Peyer's patch (tissue), 4 donors: ENCODE results near the gene PSD2. TPM values are rescaled to one million over a fixed set of nuclear protein-coding genes. Genes with fewer than 3 reads are reported as not detected.

Experiments
- DNase-seq, 3 donors: peaks; one replicate each; pipeline ENCODE4 v3.0.0-alpha.2; 2017 to 2019
- H3K27ac ChIP-seq, 4 donors: fragments of 200-600 bp; sonication (generic); one replicate each; pipeline ENCODE4 v1.5.1; 2016 to 2019
- H3K27me3 ChIP-seq, 2 donors: fragments of 200-600 bp; sonication (generic); one replicate each; pipeline ENCODE4 v1.5.1; 2019
- H3K36me3 ChIP-seq, 3 donors: fragments of 200-600 bp; sonication (generic); one replicate each; pipeline ENCODE4 v1.5.1; 2016 to 2019
- H3K4me1 ChIP-seq, 4 donors: fragments of 200-600 bp; sonication (generic); one replicate each; pipeline ENCODE4 v1.5.1; 2016 to 2019
- H3K4me3 ChIP-seq, 4 donors: fragments of 200-600 bp; sonication (generic); 1 replicate in 3 of 4; 2 replicates in 1 of 4; pipeline ENCODE4 v1.5.1; 2016 to 2019; ENCODE audit warnings: mild to moderate bottlenecking in 1 of 4
- H3K9me3 ChIP-seq, 4 donors: fragments of 200-600 bp; sonication (generic); one replicate each; pipeline ENCODE4 v1.5.1; 2016 to 2019; ENCODE audit warnings: mild to moderate bottlenecking in 1 of 4
- POLR2A ChIP-seq, 2 donors: fragments of 450-650 bp; IDR thresholded peaks; one replicate each; pipeline ENCODE4 v1.5.1; 2017; ENCODE audit warnings: antibody characterized with exemption in 2 of 2, mild to moderate bottlenecking in 2 of 2, moderate library complexity in 2 of 2
- total RNA-seq, 4 donors: library from RNA; depleted of rRNA; stranded (reverse); fragments of >200 nt; gene quantifications; one replicate each; pipeline ENCODE4 v1.1.0, GENCODE V29; 2016
- TF ChIP-seq, protein P1 (sequence below), 6 experiments: fragments of 450-650 bp in 4 of 6; fragments of 200-600 bp in 2 of 6; sonication (generic) in 1 of 6; IDR thresholded peaks; one replicate each; pipeline ENCODE4 v1.5.1; 2017 to 2019; ENCODE audit warnings: antibody characterized with exemption in 6 of 6, mild to moderate bottlenecking in 3 of 6, moderate library complexity in 1 of 6

Gene PSD2
- total RNA-seq, 4 donors from 2014 or later, result not detected

GRCh38 chr5:139749242-139749641, 46.4 kb upstream of the PSD2 start:
- Histone ChIP-seq H3K4me1 (peaks cover 8 to 32% (median 20%) of the 10 kb centered on the region in 4 donors), H3K27me3 (peaks cover 0 to 18% of the 10 kb centered on the region in 2 donors), H3K27ac (no peak overlapping the region), H3K9me3 (no peaks in the 10 kb centered on the region), H3K4me3 (no peak overlapping the region), H3K36me3 (no peaks in the 10 kb centered on the region)
- no peak for DNase-seq
- TF ChIP-seq, protein P1, sequence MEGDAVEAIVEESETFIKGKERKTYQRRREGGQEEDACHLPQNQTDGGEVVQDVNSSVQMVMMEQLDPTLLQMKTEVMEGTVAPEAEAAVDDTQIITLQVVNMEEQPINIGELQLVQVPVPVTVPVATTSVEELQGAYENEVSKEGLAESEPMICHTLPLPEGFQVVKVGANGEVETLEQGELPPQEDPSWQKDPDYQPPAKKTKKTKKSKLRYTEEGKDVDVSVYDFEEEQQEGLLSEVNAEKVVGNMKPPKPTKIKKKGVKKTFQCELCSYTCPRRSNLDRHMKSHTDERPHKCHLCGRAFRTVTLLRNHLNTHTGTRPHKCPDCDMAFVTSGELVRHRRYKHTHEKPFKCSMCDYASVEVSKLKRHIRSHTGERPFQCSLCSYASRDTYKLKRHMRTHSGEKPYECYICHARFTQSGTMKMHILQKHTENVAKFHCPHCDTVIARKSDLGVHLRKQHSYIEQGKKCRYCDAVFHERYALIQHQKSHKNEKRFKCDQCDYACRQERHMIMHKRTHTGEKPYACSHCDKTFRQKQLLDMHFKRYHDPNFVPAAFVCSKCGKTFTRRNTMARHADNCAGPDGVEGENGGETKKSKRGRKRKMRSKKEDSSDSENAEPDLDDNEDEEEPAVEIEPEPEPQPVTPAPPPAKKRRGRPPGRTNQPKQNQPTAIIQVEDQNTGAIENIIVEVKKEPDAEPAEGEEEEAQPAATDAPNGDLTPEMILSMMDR (IDR thresholded peaks at IDR 0.05), result no peak
- TF ChIP-seq POLR2A (IDR thresholded peaks at IDR 0.05), result no peak

- Histone ChIP-seq H3K36me3 (no peaks in the 10 kb centered on the region), H3K27ac (no peak overlapping the region), H3K9me3 (no peaks in the 10 kb centered on the region), H3K4me3 (no peak overlapping the region), H3K27me3 (peaks cover 0 to 35% of the 10 kb centered on the region in 2 donors), H3K4me1 (peaks cover 8 to 31% (median 21%) of the 10 kb centered on the region in 4 donors)
- TF ChIP-seq POLR2A (IDR thresholded peaks at IDR 0.05), result no peak
- TF ChIP-seq, protein P1 (IDR thresholded peaks at IDR 0.05), result no peak
- DNase-seq, result no peak
Observed at GRCh38 chr5:139751236-139751635, 44.4 kb upstream of the PSD2 start.

DNA sequence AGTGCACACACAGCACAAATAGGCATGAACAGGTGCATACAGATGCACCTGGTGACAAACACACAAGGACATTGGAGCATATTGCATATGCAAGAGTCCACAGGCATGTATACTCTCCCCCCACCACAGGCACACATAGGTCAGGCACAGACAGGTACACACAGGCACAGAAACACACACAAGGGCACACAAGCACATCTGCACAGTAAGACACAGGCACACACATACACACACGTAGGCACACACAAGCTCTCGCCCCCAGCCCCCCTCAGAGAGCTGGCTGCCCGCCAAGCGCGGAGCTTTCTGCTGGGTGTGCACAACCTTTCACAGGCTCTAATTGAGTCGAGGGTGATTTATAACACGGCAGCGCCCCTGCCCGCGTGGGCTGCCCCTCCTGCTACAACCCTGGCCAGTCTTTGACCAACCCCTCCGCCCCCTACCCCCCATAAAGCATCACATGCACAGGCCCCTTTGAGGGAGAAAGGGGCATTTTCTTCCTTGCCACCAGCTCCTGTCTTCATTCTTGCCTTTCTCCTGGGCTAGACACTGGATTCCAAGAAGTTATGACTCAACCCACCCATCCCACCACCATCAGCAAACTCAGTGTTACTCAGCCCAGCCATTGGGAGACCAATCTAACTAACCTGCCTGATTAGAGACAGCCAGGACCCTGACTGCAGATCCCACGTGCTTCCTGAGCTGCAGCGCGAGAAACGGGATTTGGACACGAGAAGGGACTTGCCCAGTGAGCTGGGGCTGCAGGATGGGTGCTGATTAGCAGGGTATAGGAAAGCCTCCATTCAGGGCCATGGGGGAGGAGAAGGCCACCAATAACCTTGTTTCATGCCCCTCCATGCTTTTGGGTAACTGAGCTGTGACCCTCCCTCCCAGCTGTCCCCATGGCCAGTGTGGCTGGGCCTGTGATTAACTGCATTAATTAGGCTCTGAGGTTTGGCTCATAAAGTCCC, 42.8 kb upstream of the PSD2 start:
- Histone ChIP-seq H3K36me3 (no peaks in the 10 kb centered on the region), H3K27me3 (peaks cover 0 to 27% of the 10 kb centered on the region in 2 donors), H3K27ac (no peak overlapping the region), H3K9me3 (no peaks in the 10 kb centered on the region), H3K4me1 (peaks cover 3 to 20% (median 14%) of the 10 kb centered on the region in 4 donors), H3K4me3 (no peak overlapping the region)
- no peak for TF ChIP-seq POLR2A (IDR thresholded peaks at IDR 0.05)
- TF ChIP-seq, protein P1 (IDR thresholded peaks at IDR 0.05), result no peak
- peak in 1 of 3 donors; percentile 44 for DNase-seq

DNA sequence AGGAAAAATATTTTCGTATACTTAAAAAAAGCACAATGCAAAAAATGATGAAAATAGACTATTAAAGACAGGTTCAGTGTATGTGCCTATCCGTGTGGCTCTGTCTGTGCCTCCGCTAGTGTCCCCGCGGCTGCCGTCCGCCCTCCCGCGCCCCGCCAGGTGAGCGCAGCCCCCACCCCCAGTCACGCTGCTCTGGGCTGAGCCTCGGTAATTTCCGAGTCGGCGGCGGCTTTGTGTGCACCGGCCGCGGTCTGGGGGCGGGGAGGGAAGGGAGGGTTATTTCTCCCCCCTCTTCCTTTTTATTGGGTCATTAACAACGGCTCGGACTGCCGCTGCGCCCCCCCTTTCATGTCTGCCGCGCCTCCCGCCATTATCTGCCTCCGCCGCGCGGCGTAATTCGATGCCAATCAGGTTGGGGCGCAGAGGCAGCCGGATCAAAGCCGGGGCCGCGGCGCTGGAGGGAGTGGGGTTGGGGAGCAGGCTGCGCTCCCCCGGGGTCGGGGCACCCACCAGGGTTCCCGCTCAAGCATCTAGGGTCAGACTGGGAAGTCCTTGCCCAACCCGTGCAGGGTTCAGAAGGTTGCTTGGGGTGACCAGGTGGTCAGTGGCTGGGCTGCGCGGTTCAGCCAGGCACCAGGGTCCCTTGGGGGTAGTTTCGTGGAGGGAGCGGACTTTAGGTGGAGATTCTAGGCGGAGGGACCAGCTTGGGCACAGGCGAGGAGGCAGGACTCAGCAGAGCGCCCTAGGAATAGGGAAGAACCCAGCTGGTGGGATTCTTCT, 39.5 kb upstream of the PSD2 start:
- Histone ChIP-seq H3K27ac (no peak overlapping the region), H3K27me3 (peaks cover 0 to 22% of the 10 kb centered on the region in 2 donors), H3K36me3 (no peaks in the 10 kb centered on the region), H3K9me3 (no peaks in the 10 kb centered on the region), H3K4me3 (peak overlapping the region in 3 of 4 donors; percentile 23 to 37 (median 36)), H3K4me1 (peaks cover 0 to 12% (median 8%) of the 10 kb centered on the region in 4 donors)
- TF ChIP-seq POLR2A (IDR thresholded peaks at IDR 0.05), result no peak
- TF ChIP-seq, protein P1 (IDR thresholded peaks at IDR 0.05), result no peak
- DNase-seq, result peak; percentile 47 to 56 (median 53)

- TF ChIP-seq POLR2A (IDR thresholded peaks at IDR 0.05), result no peak
- TF ChIP-seq, protein P1 (IDR thresholded peaks at IDR 0.05), result no peak
- no peaks in the 10 kb centered on the region for H3K9me3 ChIP-seq
- DNase-seq, result no peak
- peaks cover 0 to 12% (median 8%) of the 10 kb centered on the region in 4 donors for H3K4me1 ChIP-seq
- H3K36me3 ChIP-seq, result no peaks in the 10 kb centered on the region
- no peak overlapping the region for H3K27ac ChIP-seq
- peaks cover 0 to 22% of the 10 kb centered on the region in 2 donors for H3K27me3 ChIP-seq
- H3K4me3 ChIP-seq, result no peak overlapping the region
Observed at GRCh38 chr5:139756971-139757370, 38.6 kb upstream of the PSD2 start.
